ENCODE data around the gene ZNF8.
A peak's percentile ranks its signal among the peaks of the same experiment; 100 is the strongest.
"Not testable (repeated sequence)": the region's sequence is repeated elsewhere in the genome, so short reads cannot be mapped to it uniquely, and the experiment has no call there.

ZNF8 gene

GRCh38 chr19:58338336-58338735, 59.6 kb downstream of the ZNF8 start:
- DNase-seq, result no peak

- no peak for DNase-seq
These were observed 60.2 kb downstream of the ZNF8 start for GRCh38 chr19:58338825-58339558.

- no peak for DNase-seq
These were observed 66.8 kb downstream of the ZNF8 start for GRCh38 chr19:58345558-58345957.

GRCh38 chr19:58346961-58347929, 68.5 kb downstream of the ZNF8 start:
- DNase-seq, result peak; percentile 51 to 64

GRCh38 chr19:58348080-58348479, 69.3 kb downstream of the ZNF8 start:
- not testable (repeated sequence) for DNase-seq

- no peak for DNase-seq
These were observed 70.8 kb downstream of the ZNF8 start for GRCh38 chr19:58349590-58349989.

GRCh38 chr19:58350001-58350861, 71.5 kb downstream of the ZNF8 start:
- no peak for DNase-seq

- no peak for DNase-seq
These were observed 72.3 kb downstream of the ZNF8 start for GRCh38 chr19:58350871-58351557.

GRCh38 chr19:58351558-58351878, 72.8 kb downstream of the ZNF8 start:
- no peak for DNase-seq

- no peak for DNase-seq
These were observed 73.4 kb downstream of the ZNF8 start for GRCh38 chr19:58351990-58352755.
